ENCODE results near the gene SNORC.
"Not testable (repeated sequence)": the region's sequence is repeated elsewhere in the genome, so short reads cannot be mapped to it uniquely, and the experiment has no call there.

SNORC gene

GRCh38 chr2:232897598-232898408 is 27.7 kb downstream of the SNORC start:
- DNase-seq, result no peak

DNA sequence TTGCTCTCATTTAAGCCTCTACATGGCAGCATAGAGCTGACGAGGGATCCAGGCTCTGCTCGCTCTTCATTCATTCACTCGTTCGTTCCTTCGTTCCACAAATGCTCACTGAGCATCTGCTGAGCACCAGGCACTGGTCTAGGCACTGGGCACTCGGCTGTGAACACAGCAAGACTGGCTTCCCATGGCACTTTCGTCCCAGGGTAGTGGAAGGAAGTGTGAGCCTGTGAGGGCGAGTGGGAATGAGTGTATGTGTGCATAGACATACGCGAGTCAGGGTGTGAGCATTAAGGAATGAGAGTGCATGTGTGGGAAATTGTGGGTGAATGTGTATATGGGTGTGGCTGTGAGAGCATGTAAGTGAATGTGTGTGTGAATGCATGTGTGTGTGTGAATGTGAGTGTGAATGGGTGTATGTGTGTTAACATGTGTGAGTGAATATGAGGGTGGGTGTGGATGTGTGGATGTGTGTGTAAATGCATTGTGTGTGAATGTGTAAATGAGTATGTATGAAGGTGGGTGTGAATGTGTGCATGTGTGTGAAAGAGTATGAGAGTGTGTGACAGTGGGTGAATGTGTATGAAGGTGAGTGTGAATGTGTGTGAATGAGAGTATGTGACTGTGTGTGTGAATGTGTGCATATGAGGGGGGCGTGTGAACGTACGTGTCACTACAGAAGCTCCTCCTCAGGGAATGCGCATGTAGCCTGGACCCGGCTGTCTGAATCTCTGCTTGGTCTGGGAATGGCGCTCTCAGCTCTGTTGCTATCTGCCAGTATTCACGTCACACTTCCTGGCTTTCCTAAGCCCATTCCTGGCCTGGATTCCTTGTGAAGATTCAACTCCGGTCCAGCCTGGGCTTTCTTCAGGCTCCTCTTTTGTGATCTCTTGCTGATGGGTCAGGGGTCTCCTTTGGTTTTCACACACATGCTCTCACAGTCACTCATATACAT is 28.8 kb downstream of the SNORC start:
- no peak for DNase-seq

DNA sequence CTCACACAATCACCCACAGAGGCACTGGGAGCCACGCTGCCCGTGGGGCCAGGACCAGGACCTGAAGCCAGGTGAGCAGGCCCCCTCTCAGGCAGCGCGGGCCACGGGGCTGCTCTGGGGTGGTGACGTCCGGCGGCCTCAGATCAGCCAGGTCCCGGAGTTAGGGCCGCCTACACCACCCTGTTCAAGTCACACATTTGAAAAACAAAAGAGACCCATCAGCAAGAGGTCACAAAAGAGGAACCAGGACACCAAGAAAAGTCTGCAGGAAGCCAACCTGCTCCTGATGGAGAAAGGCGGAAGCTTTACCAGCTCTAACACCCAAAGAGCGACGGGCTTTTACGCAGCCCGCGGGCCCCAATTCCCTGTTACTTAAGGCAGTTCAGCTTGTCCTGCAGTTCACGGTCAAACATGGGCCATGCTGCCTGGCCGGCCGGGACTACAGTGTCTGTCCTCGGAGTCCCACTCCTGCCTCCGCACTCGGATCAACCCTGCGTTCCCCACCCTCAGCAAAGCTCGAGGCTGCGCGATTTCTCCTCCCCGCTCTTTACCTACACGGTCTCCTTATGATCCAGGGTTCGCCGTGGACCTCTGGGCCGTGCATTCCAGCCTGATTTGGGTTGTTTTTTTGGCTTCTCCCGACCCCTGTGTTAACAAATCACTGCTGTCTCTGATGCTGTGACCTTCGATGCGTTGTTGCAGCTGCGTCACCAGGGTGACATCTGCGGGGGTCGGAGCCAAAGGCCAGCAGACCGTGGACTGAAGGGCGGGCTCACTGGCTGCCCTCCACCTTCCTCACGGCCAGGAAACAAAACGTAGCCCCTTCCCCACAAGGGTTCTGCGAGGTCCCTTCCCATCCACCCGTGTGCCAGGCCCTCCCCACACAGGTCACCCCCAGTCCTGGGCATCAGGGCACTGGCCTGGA is 31.0 kb downstream of the SNORC start:
- no peak for DNase-seq

DNA sequence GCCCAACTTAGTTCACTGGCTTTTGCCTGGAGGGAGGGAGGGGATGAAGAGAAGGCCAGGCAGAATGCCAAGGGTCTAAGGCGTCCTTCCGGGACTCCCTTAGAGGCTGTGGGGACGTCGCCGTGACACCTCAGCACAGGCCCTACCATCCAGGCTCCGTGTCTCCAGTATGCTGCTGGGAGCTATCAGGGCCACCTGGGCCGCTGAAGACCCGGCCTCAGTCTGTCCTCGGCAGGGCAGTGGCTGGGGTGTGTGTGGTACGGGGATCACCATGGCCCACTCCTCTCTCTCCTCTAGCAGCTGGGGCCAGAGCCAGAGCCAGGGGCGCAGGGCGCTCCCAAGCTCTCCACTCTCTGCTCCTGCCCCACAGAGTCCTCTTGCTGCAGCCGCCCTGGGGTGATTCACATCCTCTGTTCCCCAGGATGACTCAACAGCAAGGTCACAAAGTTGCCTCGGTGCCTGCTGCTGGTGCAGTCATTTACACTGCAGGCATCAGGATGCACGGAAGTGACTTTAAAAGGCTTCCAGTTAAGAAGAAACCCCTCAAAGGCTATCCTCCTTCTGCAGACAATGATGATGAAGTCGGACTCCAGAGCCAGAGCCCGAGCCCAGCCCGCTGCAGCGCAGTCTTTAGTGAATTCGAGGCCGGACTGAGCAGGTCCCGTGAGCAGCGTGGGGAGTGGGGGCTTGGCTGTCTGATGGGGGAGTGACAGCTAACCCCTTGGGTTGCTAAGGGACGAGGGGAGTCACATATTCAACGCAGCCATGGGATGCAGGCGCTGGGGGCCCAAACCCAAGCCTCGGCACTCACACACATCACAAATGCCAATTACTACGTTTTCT is 31.9 kb downstream of the SNORC start:
- no peak for DNase-seq

DNA sequence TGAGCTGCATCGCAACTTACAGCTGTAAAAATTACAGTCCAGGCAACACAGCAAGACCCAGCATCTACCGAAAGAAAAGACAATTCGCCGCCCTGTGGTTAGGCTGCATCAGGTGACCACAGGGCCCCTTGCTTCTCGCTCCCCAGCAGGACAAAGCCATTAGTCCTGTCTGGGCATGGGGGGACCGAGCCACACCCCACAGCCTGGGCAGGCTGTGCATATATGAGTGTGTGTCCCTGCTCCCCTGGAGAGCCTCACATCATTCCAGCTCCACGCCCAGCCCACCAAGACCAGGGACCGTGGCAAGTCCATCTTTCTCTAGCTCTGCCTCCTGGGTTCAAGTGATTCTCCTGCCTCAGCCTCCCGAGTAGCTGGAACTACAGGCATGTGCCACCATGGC is 33.9 kb downstream of the SNORC start:
- no peak for DNase-seq

DNA sequence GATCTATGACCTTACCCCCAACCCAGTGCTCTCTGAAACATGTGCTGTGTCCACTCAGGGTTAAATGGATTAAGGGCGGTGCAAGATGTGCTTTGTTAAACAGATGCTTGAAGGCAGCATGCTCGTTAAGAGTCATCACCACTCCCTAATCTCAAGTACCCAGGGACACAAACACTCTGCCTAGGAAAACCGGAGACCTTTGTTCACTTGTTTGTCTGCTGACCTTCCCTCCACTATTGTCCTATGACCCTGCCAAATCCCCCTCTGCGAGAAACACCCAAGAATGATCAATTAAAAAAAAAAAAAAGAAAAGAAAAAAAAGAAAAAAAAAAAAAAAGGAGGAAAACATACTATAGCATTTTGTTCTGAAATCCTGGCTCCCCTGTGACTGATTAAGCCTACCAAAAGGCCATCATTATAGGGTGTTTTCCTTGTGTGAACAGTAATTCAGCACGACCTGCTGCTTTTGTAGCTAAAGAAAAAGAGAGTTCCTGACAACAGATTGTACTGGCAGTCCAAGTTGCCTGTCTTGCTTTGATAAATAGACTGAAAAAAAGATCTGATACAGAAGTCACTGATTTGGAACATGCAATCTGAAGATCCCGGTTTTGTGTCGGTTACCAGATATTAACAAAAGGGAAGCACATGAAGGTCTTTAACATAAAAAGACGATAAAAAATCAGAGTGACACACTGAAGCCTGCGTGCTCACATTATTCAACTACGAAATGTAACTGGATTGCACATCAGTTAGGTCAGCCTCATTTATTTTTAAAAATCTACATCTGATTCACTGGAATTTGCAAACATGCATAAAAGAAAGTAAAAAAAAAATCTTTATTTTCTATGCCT is 37.0 kb downstream of the SNORC start:
- peak; percentile 33 to 85 (median 53) for DNase-seq

DNA sequence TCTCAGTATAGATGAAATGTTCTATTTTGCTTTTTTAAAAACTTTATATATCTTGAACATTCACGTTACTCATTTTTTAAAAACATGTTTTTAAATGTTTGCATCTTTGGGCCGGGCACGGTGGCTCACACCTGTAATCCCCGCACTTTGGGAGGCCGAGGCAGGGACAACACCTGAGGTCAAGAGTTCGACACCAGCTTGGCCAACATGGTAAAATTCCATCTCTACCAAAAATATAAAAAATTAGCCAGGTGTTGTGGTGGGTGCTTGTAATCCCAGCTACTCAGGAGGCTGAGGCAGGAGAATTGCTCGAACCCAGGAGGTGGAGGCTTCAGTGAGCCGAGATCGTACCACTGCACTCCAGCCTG is 37.6 kb downstream of the SNORC start:
- not testable (repeated sequence) for DNase-seq

DNA sequence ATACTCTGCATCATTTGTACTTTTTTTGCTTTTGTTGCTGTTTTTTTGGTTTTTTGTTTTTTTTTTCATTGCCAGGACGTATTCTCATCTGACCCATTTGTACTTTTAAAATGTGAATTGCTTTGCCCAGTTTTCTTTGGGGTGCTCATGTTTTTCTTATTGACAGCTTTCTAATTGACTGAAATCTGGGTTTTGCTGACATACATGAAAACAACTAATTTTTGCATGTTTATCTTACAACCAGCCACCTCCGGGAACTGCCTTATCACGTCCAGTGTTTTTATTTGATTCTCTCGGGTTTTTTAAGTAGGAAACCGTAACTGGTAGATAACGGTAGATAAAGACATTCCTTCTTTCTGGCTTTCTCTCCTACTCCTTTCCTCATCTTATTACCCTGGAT is 38.6 kb downstream of the SNORC start:
- DNase-seq, result no peak

DNA sequence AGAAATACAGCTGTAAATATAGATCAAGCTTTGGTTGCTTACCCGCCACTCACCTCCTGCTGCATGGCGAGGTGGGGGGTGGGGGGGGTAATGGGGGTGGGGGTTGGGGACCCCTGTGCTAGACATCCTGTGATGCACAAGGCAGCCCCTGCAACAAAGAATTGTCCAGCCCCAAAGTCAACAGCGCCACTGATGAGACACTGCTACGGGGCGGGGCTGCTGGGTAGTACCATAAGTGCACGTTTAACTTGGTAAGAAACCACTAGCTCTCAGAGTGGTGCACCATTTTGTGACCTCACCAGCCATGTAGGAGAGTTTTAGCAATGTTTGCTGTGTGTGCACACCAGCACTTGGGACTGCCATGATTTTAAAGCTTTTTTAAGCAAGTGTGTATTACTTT is 40.3 kb downstream of the SNORC start:
- no peak for DNase-seq

DNA sequence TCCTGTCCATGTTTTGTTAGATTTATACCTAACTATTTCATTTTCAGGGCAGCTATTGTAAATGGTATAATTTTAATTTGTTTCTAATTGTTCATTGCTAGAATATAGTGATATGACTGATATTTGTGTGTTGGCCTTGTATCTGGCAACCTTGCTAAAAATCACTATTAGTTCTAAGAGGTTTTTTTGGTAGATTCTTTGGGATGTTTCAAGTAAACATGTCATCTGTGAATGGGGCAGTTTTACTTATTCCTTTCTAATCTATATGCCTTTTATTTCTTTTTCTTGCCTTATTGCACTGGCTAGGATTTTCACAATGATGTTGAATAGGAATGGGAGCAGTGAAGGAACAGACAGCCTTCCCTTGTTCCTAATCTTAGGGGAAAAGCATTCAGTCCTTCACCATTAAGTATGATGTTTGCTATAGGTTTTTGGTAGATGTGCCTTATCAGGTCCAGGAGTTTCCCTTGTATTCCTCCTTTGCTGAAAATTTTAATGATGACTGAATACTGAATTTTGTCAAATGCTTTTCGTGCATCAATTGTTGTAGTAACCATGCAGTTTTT is 41.7 kb downstream of the SNORC start:
- DNase-seq, result no peak

DNA sequence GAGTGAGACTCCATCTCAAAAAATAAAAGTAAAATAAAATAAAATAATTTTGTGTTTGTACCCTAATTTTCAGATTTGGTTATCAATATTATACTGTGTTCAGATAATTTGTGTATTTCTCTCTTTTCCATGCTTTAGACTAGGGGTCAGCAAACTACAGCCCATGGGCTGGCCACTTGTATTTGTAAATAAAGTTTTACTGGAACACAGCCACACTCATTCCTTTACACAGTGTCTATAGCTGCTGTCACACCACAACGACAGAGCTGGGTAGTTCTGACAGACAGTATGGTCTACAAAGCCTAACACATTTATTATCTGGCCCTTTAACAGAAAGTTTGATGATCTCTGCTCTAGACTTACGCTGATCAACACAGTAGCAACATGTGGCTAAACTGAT is 43.8 kb downstream of the SNORC start:
- DNase-seq, result no peak

- DNase-seq, result no peak
Measured at GRCh38 chr2:232919141-232919540, 49.1 kb downstream of the SNORC start.

GRCh38 chr2:232920055-232920454 is 50.0 kb downstream of the SNORC start:
- no peak for DNase-seq

- no peak for DNase-seq
Measured at GRCh38 chr2:232920760-232921159, 50.7 kb downstream of the SNORC start.

DNA sequence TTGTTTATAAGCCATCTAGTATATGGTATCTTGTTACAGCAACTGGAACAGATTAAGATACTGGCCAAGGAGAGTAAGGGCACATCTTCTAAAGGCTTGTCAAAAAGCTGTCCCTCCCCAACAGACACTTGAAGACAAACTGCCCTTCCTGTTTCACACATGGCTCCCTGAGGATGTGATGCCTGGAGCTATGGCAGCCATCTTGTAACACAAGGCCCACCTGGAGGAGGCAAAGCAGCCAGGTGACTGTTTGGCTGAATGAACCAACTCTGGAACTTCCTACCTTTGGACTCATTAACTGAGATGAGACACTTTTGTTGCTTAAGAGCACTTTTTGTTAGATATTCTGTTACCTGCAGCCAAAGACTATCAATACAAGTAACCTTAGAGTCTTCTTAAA is 54.4 kb downstream of the SNORC start:
- no peak for DNase-seq

DNA sequence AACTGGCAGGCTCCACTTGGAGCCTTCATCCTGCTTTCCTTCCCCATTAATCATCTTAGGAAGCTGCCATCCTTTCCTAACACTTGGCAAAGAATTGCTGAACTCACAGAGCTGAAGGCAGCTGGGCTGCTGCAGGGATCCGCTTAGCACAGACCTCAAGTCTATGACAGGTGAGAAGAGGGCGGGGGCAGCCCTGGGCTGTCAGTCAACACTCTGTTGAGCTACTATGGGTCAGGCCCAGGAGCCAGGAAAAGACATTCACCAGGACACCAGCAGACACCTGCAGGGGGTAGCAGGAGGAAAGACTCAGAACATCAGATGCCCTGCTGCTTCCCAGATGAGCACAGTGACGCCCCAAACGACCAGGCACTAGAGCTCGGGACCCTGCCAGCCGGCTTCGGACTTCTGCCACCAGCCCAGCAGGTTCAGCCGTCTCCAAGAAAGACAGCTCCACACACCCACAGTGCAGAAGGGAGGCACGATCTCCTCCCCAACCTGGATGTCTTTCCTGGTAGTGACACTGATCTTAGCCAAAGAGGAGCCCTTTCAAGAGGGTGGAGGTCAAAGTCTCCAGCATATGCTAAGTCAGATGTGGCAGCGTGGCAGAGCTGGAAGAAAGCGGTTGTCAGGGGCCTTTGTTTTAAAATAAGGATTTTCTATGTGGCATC is 55.2 kb downstream of the SNORC start:
- DNase-seq, result no peak

- DNase-seq, result no peak
Measured at GRCh38 chr2:232925821-232926156, 55.7 kb downstream of the SNORC start.

GRCh38 chr2:232926431-232926939 is 56.4 kb downstream of the SNORC start:
- DNase-seq, result peak in 1 of 3 experiments; percentile 41

GRCh38 chr2:232927032-232927792 is 57.1 kb downstream of the SNORC start:
- DNase-seq, result no peak
